ENCODE data around the gene ZNF513. TPM values are rescaled to one million over a fixed set of nuclear protein-coding genes. Genes with fewer than 3 reads are reported as not detected.
"Not testable (repeated sequence)": the region's sequence is repeated elsewhere in the genome, so short reads cannot be mapped to it uniquely, and the experiment has no call there.

The ZNF513 gene
- 13.1 and 13.2 TPM in 2 replicates for total RNA-seq

- intact Hi-C loops (cut with micrococcal nuclease) = loop anchor here (1.0 kb wide), 4 partner anchors 11 to 47 kb away; partner anchors contain the start of genes EIF2B4, GTF3C2, NRBP1 and PPM1G
Measured at GRCh38 chr2:27380626-27381545, at the start of gene ZNF513. Gene ZNF513, minus strand, starts transcription at chr2:27380734. Its CDS starts 208 bp downstream, at chr2:27380526.

- intact Hi-C loops (cut with micrococcal nuclease) = loop anchor here (1.0 to 2.0 kb wide), 6 partner anchors 20 to 200 kb away; partner anchors contain the start of genes CCDC121, EIF2B4, GPN1 and GTF3C2
Measured at GRCh38 chr2:27428978-27429541, 48.5 kb upstream of the ZNF513 start.

- intact Hi-C loops (cut with micrococcal nuclease) = loop anchor here (1.0 to 2.0 kb wide), 5 partner anchors 19 to 200 kb away; partner anchors contain the start of genes CCDC121, GPN1, GTF3C2 and IFT172
Measured at GRCh38 chr2:27428213-27428977, 47.9 kb upstream of the ZNF513 start, which contains the start of gene NRBP1. Gene NRBP1, plus strand, starts transcription at chr2:27428631. Its CDS starts 4,643 bp downstream, at chr2:27433274.

- intact Hi-C loops (cut with micrococcal nuclease) = loop anchor here (1.0 to 2.0 kb wide), 5 partner anchors 19 to 201 kb away; partner anchors contain the start of genes CCDC121, GPN1, GTF3C2 and IFT172
Measured at GRCh38 chr2:27427863-27428212, 47.3 kb upstream of the ZNF513 start.

GRCh38 chr2:27425039-27425438, 44.5 kb upstream of the ZNF513 start:
- intact Hi-C loops (cut with micrococcal nuclease) = not testable (repeated sequence)

GRCh38 chr2:27422958-27423357, 42.4 kb upstream of the ZNF513 start:
- intact Hi-C loops (cut with micrococcal nuclease) = no loop called here

GRCh38 chr2:27421660-27422250, 41.2 kb upstream of the ZNF513 start:
- intact Hi-C loops (cut with micrococcal nuclease) = no loop called here

- intact Hi-C loops (cut with micrococcal nuclease) = no loop called here
Measured at GRCh38 chr2:27420996-27421395, 40.5 kb upstream of the ZNF513 start.

- intact Hi-C loops (cut with micrococcal nuclease) = no loop called here
Measured at GRCh38 chr2:27416151-27416550, 35.6 kb upstream of the ZNF513 start.

- intact Hi-C loops (cut with micrococcal nuclease) = no loop called here
Measured at GRCh38 chr2:27412419-27413152, 32.1 kb upstream of the ZNF513 start.

- intact Hi-C loops (cut with micrococcal nuclease) = loop anchor here (1.0 to 10.0 kb wide), 8 partner anchors 19 to 275 kb away; partner anchors contain the start of genes EIF2B4, GTF3C2, IFT172 and NRBP1
Measured at GRCh38 chr2:27409321-27410073, 29.0 kb upstream of the ZNF513 start, which contains the start of gene PPM1G. Gene PPM1G, minus strand, starts transcription at chr2:27409591. Its CDS starts 169 bp downstream, at chr2:27409422.

- intact Hi-C loops (cut with micrococcal nuclease) = loop anchor here (1.0 to 10.0 kb wide), 8 partner anchors 20 to 275 kb away; partner anchors contain the start of genes EIF2B4, GTF3C2, IFT172 and NRBP1
Measured at GRCh38 chr2:27408601-27409320, 28.2 kb upstream of the ZNF513 start.

GRCh38 chr2:27407798-27408491, 27.4 kb upstream of the ZNF513 start:
- intact Hi-C loops (cut with micrococcal nuclease) = loop anchor here (10.0 kb wide), 1 partner anchor 257 kb away; the partner anchor contains the start of genes SLC4A1AP and SUPT7L

GRCh38 chr2:27400348-27401135, 20.0 kb upstream of the ZNF513 start:
- intact Hi-C loops (cut with micrococcal nuclease) = loop anchor here (10.0 kb wide), 1 partner anchor 264 kb away; the partner anchor contains the start of genes SLC4A1AP and SUPT7L

GRCh38 chr2:27398962-27399361, 18.4 kb upstream of the ZNF513 start:
- intact Hi-C loops (cut with micrococcal nuclease) = no loop called here

GRCh38 chr2:27393225-27393624, 12.7 kb upstream of the ZNF513 start:
- intact Hi-C loops (cut with micrococcal nuclease) = no loop called here
